Jurkat, Clone E6-1 (cell line): ENCODE data around the gene EXOC3L4.
"Not testable (repeated sequence)": the region's sequence is repeated elsewhere in the genome, so short reads cannot be mapped to it uniquely, and the experiment has no call there.

Experiments
- DNase-seq: peaks from one replicate; pipeline ENCODE4 v3.0.0-alpha.2; 2011; ENCODE audit warnings: low read depth, low spot score
- H3K4me3 ChIP-seq: 2 replicates; pipeline ENCODE4 v1.5.1; 2011; ENCODE audit warnings: mild to moderate bottlenecking, low read length, control low read depth, moderate library complexity

Gene EXOC3L4

GRCh38 chr14:103115845-103116572 lies 21.5 kb downstream of the EXOC3L4 start:
- no peak overlapping the region for H3K4me3 ChIP-seq
- no peak for DNase-seq

GRCh38 chr14:103116636-103117035 lies 22.1 kb downstream of the EXOC3L4 start:
- DNase-seq, result no peak
- H3K4me3 ChIP-seq, result no peak overlapping the region

GRCh38 chr14:103117499-103117898 lies 23.0 kb downstream of the EXOC3L4 start:
- H3K4me3 ChIP-seq, DNase-seq: not testable (repeated sequence)

- H3K4me3 ChIP-seq, result no peak overlapping the region
These were observed 23.6 kb downstream of the EXOC3L4 start for GRCh38 chr14:103118018-103118662.

GRCh38 chr14:103118663-103119404 lies 24.3 kb downstream of the EXOC3L4 start:
- no peak for DNase-seq
- H3K4me3 ChIP-seq, result no peak overlapping the region

More at GRCh38 chr14:103118018-103118662, 23.6 kb downstream of the EXOC3L4 start:
- DNase-seq, result no peak

GRCh38 chr14:103119527-103119926 lies 25.0 kb downstream of the EXOC3L4 start:
- not testable (repeated sequence) for H3K4me3 ChIP-seq, DNase-seq

- DNase-seq, result no peak
- H3K4me3 ChIP-seq, result no peak overlapping the region
These were observed 26.8 kb downstream of the EXOC3L4 start for GRCh38 chr14:103121121-103121845.

GRCh38 chr14:103121846-103122584 lies 27.5 kb downstream of the EXOC3L4 start:
- DNase-seq, result no peak
- no peak overlapping the region for H3K4me3 ChIP-seq

GRCh38 chr14:103122585-103122946 lies 28.0 kb downstream of the EXOC3L4 start:
- no peak overlapping the region for H3K4me3 ChIP-seq
- DNase-seq, result no peak

GRCh38 chr14:103122947-103123633 lies 28.6 kb downstream of the EXOC3L4 start, which contains the start of gene TNFAIP2:
Gene TNFAIP2 (plus strand): TSS chr14:103123461. CDS start chr14:103126458, 2,997 bp downstream.
- no peak within 1 kb of the TSS for H3K4me3 ChIP-seq
- DNase-seq, result no peak

- H3K4me3 ChIP-seq, result no peak overlapping the region
- DNase-seq, result no peak
These were observed 29.3 kb downstream of the EXOC3L4 start for GRCh38 chr14:103123634-103124500.

- H3K4me3 ChIP-seq, result no peak overlapping the region
- no peak for DNase-seq
These were observed 30.0 kb downstream of the EXOC3L4 start for GRCh38 chr14:103124501-103125001.

GRCh38 chr14:103125098-103126070 lies 30.9 kb downstream of the EXOC3L4 start:
- H3K4me3 ChIP-seq, result no peak overlapping the region
- DNase-seq, result no peak

- H3K4me3 ChIP-seq, result no peak overlapping the region
- no peak for DNase-seq
These were observed 31.8 kb downstream of the EXOC3L4 start for GRCh38 chr14:103126088-103126872.

- no peak for DNase-seq
- H3K4me3 ChIP-seq, result no peak overlapping the region
These were observed 32.4 kb downstream of the EXOC3L4 start for GRCh38 chr14:103126873-103127304.
